UCSD-AML1 (cell line): Measurements from ENCODE around the gene MAPK8IP3.
"Not testable (repeated sequence)": the region's sequence is repeated elsewhere in the genome, so short reads cannot be mapped to it uniquely, and the experiment has no call there.

Experiments used
- DNase-seq: peaks from one replicate; lab custom pipeline; 2025; ENCODE audit not compliant: unreplicated experiment; lab: John Stamatoyannopoulos, UW

The MAPK8IP3 gene

GRCh38 chr16:1794908-1795666 lies 89.1 kb downstream of the MAPK8IP3 start:
- DNase-seq: no peak

DNA sequence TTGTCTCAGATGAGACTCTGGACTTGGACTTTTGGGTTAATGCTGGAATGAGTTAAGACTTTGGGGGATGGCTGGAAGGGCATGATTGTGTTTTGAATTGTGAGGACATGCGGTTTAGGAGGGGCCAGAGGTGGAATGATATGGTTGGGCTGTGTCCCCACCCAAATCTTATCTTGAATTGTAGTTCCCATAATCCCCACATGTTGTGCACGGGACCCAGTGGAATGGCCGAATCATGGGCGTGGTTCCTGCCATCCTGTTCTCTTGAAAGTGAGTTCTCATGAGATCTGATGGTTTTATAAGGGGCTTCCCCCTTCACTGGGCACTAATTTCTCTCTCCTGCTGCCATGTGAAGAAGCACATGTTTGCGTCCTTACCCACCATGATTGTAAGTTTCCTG lies 93.3 kb downstream of the MAPK8IP3 start:
- not testable (repeated sequence) for DNase-seq

GRCh38 chr16:1800701-1801100 lies 94.7 kb downstream of the MAPK8IP3 start:
- DNase-seq: no peak

- DNase-seq: no peak
Observed at GRCh38 chr16:1807626-1808025, 101.6 kb downstream of the MAPK8IP3 start.

DNA sequence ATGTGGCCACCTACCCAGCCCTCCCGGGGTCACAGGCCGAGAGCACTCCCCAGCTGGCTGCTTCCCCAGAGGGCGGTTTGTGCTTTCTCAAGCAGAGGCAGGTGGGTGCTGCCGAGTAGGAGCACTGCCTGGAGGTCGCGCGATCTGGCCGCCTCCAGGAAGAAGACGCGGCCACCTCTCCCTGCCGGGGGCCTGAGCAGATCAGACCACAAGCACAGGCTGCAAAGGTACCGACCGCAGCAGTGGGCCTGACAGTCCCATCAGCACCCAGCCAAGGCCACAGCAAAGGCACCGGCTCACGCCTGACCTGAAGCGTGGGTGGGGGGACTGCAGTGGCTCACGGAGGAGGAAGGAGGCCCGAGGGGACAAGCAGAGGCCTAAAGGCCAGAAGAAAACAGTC lies 102.7 kb downstream of the MAPK8IP3 start:
- no peak for DNase-seq

DNA sequence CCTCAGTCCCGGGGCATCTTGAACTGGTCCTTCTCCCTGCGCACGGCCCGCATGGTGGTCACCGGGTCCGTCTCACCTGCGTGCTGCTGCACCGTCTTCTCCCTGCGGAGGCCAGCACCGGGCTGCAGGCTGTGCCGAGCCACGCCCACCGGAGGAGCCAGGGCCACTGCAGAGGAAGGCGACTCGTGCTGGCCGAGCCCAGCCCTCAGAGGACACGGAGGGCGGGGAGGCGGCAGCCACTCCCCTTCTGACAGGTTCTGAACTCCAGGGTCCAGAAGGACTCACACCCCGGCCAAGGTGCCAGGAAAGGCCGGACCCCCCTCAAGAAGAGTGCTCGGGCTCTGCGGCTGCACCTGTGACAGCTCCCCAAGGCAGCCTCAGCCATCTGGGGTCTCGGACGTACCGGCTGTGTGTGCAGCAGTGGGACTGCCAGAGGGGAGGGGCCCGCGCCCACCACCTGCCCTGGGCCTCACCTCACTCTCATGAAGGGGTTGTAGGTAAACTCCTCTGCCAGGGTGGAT lies 103.3 kb downstream of the MAPK8IP3 start:
- DNase-seq: no peak

DNA sequence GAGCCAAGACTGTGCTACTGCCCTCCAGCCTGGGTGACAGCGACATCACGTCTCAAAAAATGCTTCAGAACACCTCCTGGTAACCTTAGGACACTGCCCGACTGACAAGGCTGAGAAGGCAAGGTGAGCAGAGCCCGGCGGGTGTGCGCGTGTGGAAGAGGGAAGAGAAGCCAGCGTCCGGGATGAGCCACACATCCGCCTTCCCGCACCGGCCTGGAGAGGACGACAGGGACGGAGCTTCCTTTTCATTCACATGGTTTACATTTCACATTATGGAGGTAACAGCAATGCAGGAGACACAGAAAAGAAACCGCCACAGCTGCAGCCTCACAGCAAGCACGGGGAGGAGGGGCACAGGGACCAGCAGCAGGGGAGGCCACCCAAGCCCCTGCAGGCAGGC lies 104.1 kb downstream of the MAPK8IP3 start:
- no peak for DNase-seq

GRCh38 chr16:1810536-1810935 lies 104.5 kb downstream of the MAPK8IP3 start:
- DNase-seq: no peak

GRCh38 chr16:1812732-1813163 lies 106.8 kb downstream of the MAPK8IP3 start:
- DNase-seq: peak; percentile 72

DNA sequence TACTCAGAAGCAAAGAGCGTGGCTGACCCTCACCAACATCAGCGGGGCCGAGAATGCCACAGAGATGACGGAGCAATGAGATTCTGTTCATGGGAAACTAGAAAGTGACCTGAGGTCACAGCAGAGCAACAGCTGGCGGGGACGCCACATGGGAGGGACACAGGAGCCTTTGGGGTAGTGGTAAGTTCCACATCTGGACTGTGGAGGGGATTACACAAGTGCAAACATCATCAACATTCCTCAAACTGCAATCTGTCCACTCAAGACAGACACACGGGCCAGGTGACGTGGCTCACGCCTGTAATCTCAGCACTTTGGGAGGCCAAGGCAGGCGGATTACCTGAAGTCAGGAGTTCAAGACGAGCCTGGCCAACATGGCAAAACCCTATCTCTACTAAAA lies 109.5 kb downstream of the MAPK8IP3 start:
- no peak for DNase-seq

- no peak for DNase-seq
Observed at GRCh38 chr16:1816396-1817275, 110.6 kb downstream of the MAPK8IP3 start.

DNA sequence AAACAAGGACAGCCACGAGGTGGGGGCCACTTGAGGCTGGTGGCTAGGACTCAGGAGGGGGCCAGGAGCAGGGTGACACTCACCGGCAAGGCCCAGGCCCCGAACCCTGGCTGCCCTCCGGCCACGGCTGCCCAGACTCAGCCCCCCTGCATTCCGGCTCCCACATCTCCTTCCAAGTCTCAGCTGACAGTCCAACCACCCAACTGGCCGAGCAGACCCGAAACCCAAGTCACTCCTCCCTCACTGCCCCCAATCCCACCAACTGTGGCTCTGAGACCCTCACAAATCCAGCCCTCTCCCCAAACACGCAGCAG lies 111.2 kb downstream of the MAPK8IP3 start:
- DNase-seq: no peak

- DNase-seq: no peak
Observed at GRCh38 chr16:1817716-1818115, 111.7 kb downstream of the MAPK8IP3 start.

- no peak for DNase-seq
Observed at GRCh38 chr16:1818204-1818872, 112.3 kb downstream of the MAPK8IP3 start.

GRCh38 chr16:1818873-1819525 lies 113.0 kb downstream of the MAPK8IP3 start:
- DNase-seq: no peak

DNA sequence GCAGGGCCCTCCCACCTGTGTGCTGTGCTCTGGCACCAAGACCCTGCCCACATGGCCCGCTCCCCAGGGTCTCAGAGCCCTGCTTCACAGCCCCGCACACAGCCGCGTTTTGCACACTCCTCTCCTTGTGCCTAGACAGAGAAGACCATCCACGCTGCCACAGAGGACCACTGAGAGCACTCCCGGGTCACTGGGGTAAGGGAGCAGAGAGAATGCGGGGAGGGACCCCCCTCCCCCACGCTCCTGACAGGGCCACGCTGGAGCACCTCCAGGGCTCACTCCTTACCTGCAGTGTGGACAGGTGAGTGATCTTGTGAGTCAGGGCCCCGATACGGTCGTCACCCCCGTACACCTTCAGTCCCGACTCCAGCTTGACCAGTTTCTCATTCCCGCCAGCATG lies 113.6 kb downstream of the MAPK8IP3 start:
- DNase-seq: no peak
